ENCODE data around the gene AP1AR. TPM values are rescaled to one million over a fixed set of nuclear protein-coding genes. Genes with fewer than 3 reads are reported as not detected.

The AP1AR gene
- polyA plus RNA-seq, 2 of the 4 experiments (the other 2 are of a cell fraction) = 16.0 to 34.6 TPM

GRCh38 chr4:112245383-112245782 is 13.8 kb downstream of the AP1AR start:
- no peak for TF ChIP-seq CBX8 (IDR thresholded peaks at IDR 0.05)
- no peak for TF ChIP-seq HOXB13 (CRISPR knock-in tag; IDR thresholded peaks at IDR 0.05; ENCODE audit: low read depth)
- no peak for TF ChIP-seq NR3C1 (IDR thresholded peaks at IDR 0.05)
- no peak for TF ChIP-seq EP300 (IDR thresholded peaks at IDR 0.05)
- no peak for TF ChIP-seq GATA3 (IDR thresholded peaks at IDR 0.05; ENCODE audit: borderline replicate concordance)
- TF ChIP-seq TP53 (CRISPR knock-in tag; IDR thresholded peaks at IDR 0.05) = no peak
- no peak for TF ChIP-seq HOXB5 (CRISPR knock-in tag; IDR thresholded peaks at IDR 0.05)
- no peak for TF ChIP-seq FOSB (CRISPR knock-in tag; IDR thresholded peaks at IDR 0.05)
- TF ChIP-seq, protein P1, sequence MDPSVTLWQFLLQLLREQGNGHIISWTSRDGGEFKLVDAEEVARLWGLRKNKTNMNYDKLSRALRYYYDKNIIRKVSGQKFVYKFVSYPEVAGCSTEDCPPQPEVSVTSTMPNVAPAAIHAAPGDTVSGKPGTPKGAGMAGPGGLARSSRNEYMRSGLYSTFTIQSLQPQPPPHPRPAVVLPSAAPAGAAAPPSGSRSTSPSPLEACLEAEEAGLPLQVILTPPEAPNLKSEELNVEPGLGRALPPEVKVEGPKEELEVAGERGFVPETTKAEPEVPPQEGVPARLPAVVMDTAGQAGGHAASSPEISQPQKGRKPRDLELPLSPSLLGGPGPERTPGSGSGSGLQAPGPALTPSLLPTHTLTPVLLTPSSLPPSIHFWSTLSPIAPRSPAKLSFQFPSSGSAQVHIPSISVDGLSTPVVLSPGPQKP (IDR thresholded peaks at IDR 0.05; ENCODE audit: low read depth, low read length) = no peak
- TF ChIP-seq ATOH8 (CRISPR knock-in tag; IDR thresholded peaks at IDR 0.05; ENCODE audit: low read depth) = no peak
- no peak for TF ChIP-seq MAFK (IDR thresholded peaks at IDR 0.05; ENCODE audit: partially characterized antibody)
- TF ChIP-seq, protein P2, sequence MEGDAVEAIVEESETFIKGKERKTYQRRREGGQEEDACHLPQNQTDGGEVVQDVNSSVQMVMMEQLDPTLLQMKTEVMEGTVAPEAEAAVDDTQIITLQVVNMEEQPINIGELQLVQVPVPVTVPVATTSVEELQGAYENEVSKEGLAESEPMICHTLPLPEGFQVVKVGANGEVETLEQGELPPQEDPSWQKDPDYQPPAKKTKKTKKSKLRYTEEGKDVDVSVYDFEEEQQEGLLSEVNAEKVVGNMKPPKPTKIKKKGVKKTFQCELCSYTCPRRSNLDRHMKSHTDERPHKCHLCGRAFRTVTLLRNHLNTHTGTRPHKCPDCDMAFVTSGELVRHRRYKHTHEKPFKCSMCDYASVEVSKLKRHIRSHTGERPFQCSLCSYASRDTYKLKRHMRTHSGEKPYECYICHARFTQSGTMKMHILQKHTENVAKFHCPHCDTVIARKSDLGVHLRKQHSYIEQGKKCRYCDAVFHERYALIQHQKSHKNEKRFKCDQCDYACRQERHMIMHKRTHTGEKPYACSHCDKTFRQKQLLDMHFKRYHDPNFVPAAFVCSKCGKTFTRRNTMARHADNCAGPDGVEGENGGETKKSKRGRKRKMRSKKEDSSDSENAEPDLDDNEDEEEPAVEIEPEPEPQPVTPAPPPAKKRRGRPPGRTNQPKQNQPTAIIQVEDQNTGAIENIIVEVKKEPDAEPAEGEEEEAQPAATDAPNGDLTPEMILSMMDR (IDR thresholded peaks at IDR 0.05) = no peak
- TF ChIP-seq, protein P3, sequence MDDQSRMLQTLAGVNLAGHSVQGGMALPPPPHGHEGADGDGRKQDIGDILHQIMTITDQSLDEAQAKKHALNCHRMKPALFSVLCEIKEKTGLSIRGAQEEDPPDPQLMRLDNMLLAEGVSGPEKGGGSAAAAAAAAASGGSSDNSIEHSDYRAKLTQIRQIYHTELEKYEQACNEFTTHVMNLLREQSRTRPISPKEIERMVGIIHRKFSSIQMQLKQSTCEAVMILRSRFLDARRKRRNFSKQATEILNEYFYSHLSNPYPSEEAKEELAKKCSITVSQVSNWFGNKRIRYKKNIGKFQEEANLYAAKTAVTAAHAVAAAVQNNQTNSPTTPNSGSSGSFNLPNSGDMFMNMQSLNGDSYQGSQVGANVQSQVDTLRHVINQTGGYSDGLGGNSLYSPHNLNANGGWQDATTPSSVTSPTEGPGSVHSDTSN (IDR thresholded peaks at IDR 0.05) = no peak
- no peak for TF ChIP-seq NFE2L2 (conservative IDR thresholded peaks at IDR 0.05; ENCODE audit: low read length)
- TF ChIP-seq RCOR1 (IDR thresholded peaks at IDR 0.05; ENCODE audit: low read depth, low read length) = no peak
- TF ChIP-seq CHD2 (IDR thresholded peaks at IDR 0.05; ENCODE audit: low read length, partially characterized antibody) = no peak
- no peak for TF ChIP-seq HOXA7 (CRISPR knock-in tag; IDR thresholded peaks at IDR 0.05)
- no peak overlapping the region for H3K4me3 ChIP-seq
- no peak for FAIRE-seq
- H3K4me1 ChIP-seq = no peaks in the 10 kb centered on the region
- 95% methylated on average over 2 of the region's 2 CpGs for WGBS (ENCODE audit: missing lambda C conversion rate)
- ChIA-PET POLR2A (no interaction called here), CTCF (interaction anchor here (1.2 to 1.8 kb wide), 3 partner anchors 9 to 145 kb away, joined by 3 read pairs; no protein-coding TSS in a partner anchor)
- ATAC-seq = peak in 1 of 2 experiments; percentile 47; a peak in 2 of 6 replicates
- DNase-seq (ENCODE audit: low read depth in 1 of 2, low spot score in 1 of 2) = no peak
- no peak overlapping the region for H3K4me2 ChIP-seq
- no peaks in the 10 kb centered on the region for H3K9me3 ChIP-seq
- H3K27ac ChIP-seq = no peak overlapping the region

- WGBS (ENCODE audit: missing lambda C conversion rate) = 89% methylated on average over 3 of the region's 3 CpGs
- ChIA-PET CTCF (interaction anchor here (1.4 to 1.8 kb wide), 3 partner anchors 11 to 15 kb away, joined by 3 to 16 read pairs (median 4); partner anchors contain the start of gene AP1AR), POLR2A (no interaction called here)
- Histone ChIP-seq H3K4me1 (no peaks in the 10 kb centered on the region), H3K9me3 (no peaks in the 10 kb centered on the region), H3K27ac (no peak overlapping the region), H3K4me3 (no peak overlapping the region), H3K4me2 (no peak overlapping the region)
- ATAC-seq (no peak), FAIRE-seq (no peak), DNase-seq (ENCODE audit: low read depth in 1 of 2, low spot score in 1 of 2) (no peak)
- TF ChIP-seq NFE2L2 (conservative IDR thresholded peaks at IDR 0.05; ENCODE audit: low read length) = no peak
- peak; percentile 98 for TF ChIP-seq MAFK (IDR thresholded peaks at IDR 0.05; ENCODE audit: partially characterized antibody)
- TF ChIP-seq NR3C1 (IDR thresholded peaks at IDR 0.05) = no peak
Measured at GRCh38 chr4:112247021-112247420, 15.4 kb downstream of the AP1AR start.

DNA sequence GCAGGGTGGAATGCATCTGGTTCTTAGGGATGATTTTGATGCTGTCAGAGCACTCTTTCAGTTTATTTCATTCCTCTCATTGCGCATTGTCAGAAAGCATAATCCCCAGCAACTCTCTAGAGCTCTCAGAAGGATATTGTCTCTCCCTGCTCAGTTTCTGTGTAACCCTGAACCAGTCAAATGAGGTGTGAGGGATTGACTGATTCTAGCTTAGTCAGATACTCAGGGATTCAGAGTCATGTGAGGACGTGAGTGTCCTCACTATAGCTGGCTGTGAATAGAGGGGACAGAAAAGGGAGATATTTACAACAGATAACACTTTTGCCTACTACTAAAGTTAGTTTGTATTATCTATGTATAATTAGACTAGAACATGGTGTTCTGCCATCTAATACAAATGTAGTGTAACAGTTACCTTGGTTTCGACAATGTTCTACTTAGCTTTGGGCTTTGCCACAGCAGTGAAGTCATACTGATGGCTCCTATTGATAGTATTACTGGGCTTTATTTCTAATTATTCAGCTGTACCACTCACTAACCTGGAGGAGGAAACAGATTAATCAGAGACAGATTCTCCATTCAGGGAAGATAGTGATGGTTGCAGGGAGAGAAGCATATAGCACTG is 19.5 kb downstream of the AP1AR start:
- Histone ChIP-seq H3K4me1 (no peaks in the 10 kb centered on the region), H3K4me3 (no peak overlapping the region), H3K27ac (no peak overlapping the region), H3K9me3 (no peaks in the 10 kb centered on the region), H3K4me2 (no peak overlapping the region)
- ATAC-seq (no peak), DNase-seq (ENCODE audit: low read depth in 1 of 2, low spot score in 1 of 2) (no peak), FAIRE-seq (no peak)
- ChIA-PET POLR2A (no interaction called here), CTCF (no interaction called here)
- WGBS (ENCODE audit: missing lambda C conversion rate) = 90% methylated on average over 3 of the region's 3 CpGs
- no peak for TF ChIP-seq CBX8 (IDR thresholded peaks at IDR 0.05)
- TF ChIP-seq PHF8 (IDR thresholded peaks at IDR 0.05; ENCODE audit: borderline replicate concordance, low read depth) = no peak
- no peak for TF ChIP-seq POLR2A (IDR thresholded peaks at IDR 0.05; ENCODE audit: low read length)
- TF ChIP-seq CHD2 (IDR thresholded peaks at IDR 0.05; ENCODE audit: low read length, partially characterized antibody) = no peak
- no peak for TF ChIP-seq KDM1A (IDR thresholded peaks at IDR 0.05; ENCODE audit: low read depth)
- TF ChIP-seq ATOH8 (CRISPR knock-in tag; IDR thresholded peaks at IDR 0.05; ENCODE audit: low read depth) = no peak
- TF ChIP-seq CHD4 (IDR thresholded peaks at IDR 0.05; ENCODE audit: borderline replicate concordance) = no peak
- TF ChIP-seq EHF (CRISPR knock-in tag; IDR thresholded peaks at IDR 0.05) = no peak
- TF ChIP-seq HES2 (IDR thresholded peaks at IDR 0.05) = no peak
- no peak for TF ChIP-seq RNF2 (IDR thresholded peaks at IDR 0.05; ENCODE audit: borderline replicate concordance, low read depth)
- TF ChIP-seq BHLHE40 (IDR thresholded peaks at IDR 0.05; ENCODE audit: low read depth, low read length) = no peak
- TF ChIP-seq, protein P4, sequence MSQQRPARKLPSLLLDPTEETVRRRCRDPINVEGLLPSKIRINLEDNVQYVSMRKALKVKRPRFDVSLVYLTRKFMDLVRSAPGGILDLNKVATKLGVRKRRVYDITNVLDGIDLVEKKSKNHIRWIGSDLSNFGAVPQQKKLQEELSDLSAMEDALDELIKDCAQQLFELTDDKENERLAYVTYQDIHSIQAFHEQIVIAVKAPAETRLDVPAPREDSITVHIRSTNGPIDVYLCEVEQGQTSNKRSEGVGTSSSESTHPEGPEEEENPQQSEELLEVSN (IDR thresholded peaks at IDR 0.05; ENCODE audit: borderline replicate concordance, low read depth) = no peak
- no peak for TF ChIP-seq RCOR1 (IDR thresholded peaks at IDR 0.05; ENCODE audit: low read depth, low read length)
